Right lobe of liver (tissue), 6 donors: Measurements from ENCODE around the gene RAP1GAP2. TPM values are rescaled to one million over a fixed set of nuclear protein-coding genes. Genes with fewer than 3 reads are reported as not detected.
A peak's percentile ranks its signal among the peaks of the same experiment; 100 is the strongest.

Experiments used
- ATAC-seq, 4 donors: fragments of 200-7000 bp; cut with Tn5 transposase; one replicate each; pipeline ENCODE4 v1.9.1; 2020; ENCODE audit warnings: mild to moderate bottlenecking in 4 of 4, moderate library complexity in 4 of 4
- DNase-seq, 3 donors: peaks; one replicate each; pipeline ENCODE4 v3.0.0-alpha.2; 2020
- H3K27ac ChIP-seq, 3 donors: fragments of 200-600 bp; one replicate each; pipeline ENCODE4 v1.8.0; 2022
- H3K27me3 ChIP-seq, 2 donors: fragments of 200-600 bp; one replicate each; pipeline ENCODE4 v1.8.0; 2022
- H3K36me3 ChIP-seq, 4 donors: fragments of 200-600 bp; sonication (generic) in 1 of 4; one replicate each; pipeline versions ENCODE4 v1.5.1 to v1.8.0; 2017 to 2022; ENCODE audit warnings: control low read depth in 1 of 4
- H3K4me1 ChIP-seq, 4 donors: fragments of 200-600 bp; sonication (generic) in 1 of 4; one replicate each; pipeline versions ENCODE4 v1.5.1 to v1.8.0; 2017 to 2022; ENCODE audit warnings: control low read depth in 1 of 4
- H3K4me3 ChIP-seq, 3 donors: fragments of 200-600 bp; one replicate each; pipeline ENCODE4 v1.8.0; 2022
- H3K9me3 ChIP-seq, 4 donors: fragments of 200-600 bp; sonication (generic) in 1 of 4; one replicate each; pipeline versions ENCODE4 v1.5.1 to v1.8.0; 2017 to 2022; ENCODE audit warnings: control low read depth in 1 of 4
- CTCF ChIP-seq, 4 donors: fragments of 200-600 bp in 3 of 4; fragments of 450-650 bp in 1 of 4; IDR thresholded peaks; one replicate each; pipeline versions ENCODE4 v1.5.1 to v1.8.0; 2016 to 2022; ENCODE audit warnings: antibody characterized with exemption in 4 of 4, mild to moderate bottlenecking in 2 of 4
- POLR2A ChIP-seq: fragments of 450-650 bp; IDR thresholded peaks from one replicate; pipeline ENCODE4 v1.6.1; 2017; ENCODE audit warnings: antibody characterized with exemption, mild to moderate bottlenecking
- WGBS: methylation state at CpG from one replicate; pipeline ENCODE4 v1.1.6; 2018; ENCODE audit warnings: low coverage, low lambda C conversion rate; ENCODE audit not compliant: insufficient coverage; ENCODE audit errors: missing lambda C conversion rate; 5-methylcytosine and 5-hydroxymethylcytosine counted together
- intact Hi-C, 2 donors: fragments of 100-400 bp; cut with DNase I; formaldehyde crosslinking; loops; one replicate each; pipeline versions ENCODE4 v1.11.2 to v1.14.1; 2022
- total RNA-seq, 6 experiments: library from RNA; depleted of rRNA in 2 of 6; stranded (reverse); fragments of >200 nt in 2 of 6; fragmentation: NEBNext Ultra II Directional in 3 of 6; extraction: Animal tissue kit (Norgen Biotek cat#: 25700) in 3 of 6; gene quantifications; one replicate each; pipeline versions ENCODE4 v1.1.0 to v1.2.4, GENCODE V29; 2016 to 2023
- donor health status: DM: no; HTN: yes; CAD: no.
- donor health status: DM: no; HTN: no; CAD: no.
- donor health status: DM: no; HTN: no; CAD: no.
- donor health status: DM: no; HTN: yes; CAD: no.
- donor health status: DM: no; HTN: yes; CAD: no.

RAP1GAP2 gene
- total RNA-seq, 6 experiments from 2014 or later: 1.0 to 3.8 (median 1.8) TPM

GRCh38 chr17:2912754-2913153 is 116.5 kb downstream of the RAP1GAP2 start:
- no peak overlapping the region for H3K4me3 ChIP-seq
- no peak for TF ChIP-seq CTCF (IDR thresholded peaks at IDR 0.05)
- no peak for TF ChIP-seq POLR2A
- H3K4me1 ChIP-seq: no peaks in the 10 kb centered on the region
- H3K36me3 ChIP-seq: no peaks in the 10 kb centered on the region
- H3K27ac ChIP-seq: no peak overlapping the region
- ATAC-seq: no peak
- H3K9me3 ChIP-seq: no peaks in the 10 kb centered on the region
- intact Hi-C loops: no loop called here
- DNase-seq: no peak
- no peaks in the 10 kb centered on the region for H3K27me3 ChIP-seq

- H3K4me3 ChIP-seq: no peak overlapping the region
- intact Hi-C loops: no loop called here
- H3K27ac ChIP-seq: no peak overlapping the region
- no CpG with 5 or more reads among the region's 11 CpGs for WGBS
- H3K36me3 ChIP-seq: no peaks in the 10 kb centered on the region
- TF ChIP-seq POLR2A (no peak), CTCF (IDR thresholded peaks at IDR 0.05) (no peak)
- H3K4me1 ChIP-seq: no peaks in the 10 kb centered on the region
- H3K9me3 ChIP-seq: no peaks in the 10 kb centered on the region
- ATAC-seq (no peak), DNase-seq (no peak)
- H3K27me3 ChIP-seq: no peaks in the 10 kb centered on the region
Measured at GRCh38 chr17:2916461-2916860, 120.2 kb downstream of the RAP1GAP2 start.

GRCh38 chr17:2921443-2921842 is 125.2 kb downstream of the RAP1GAP2 start:
- intact Hi-C loops: loop anchor here in 1 of 2 donors (10.0 kb wide), 1 partner anchor 67 kb away; no protein-coding TSS in a partner anchor
- ATAC-seq: peak in 1 of 4 donors; percentile 29
- H3K4me1 ChIP-seq: no peaks in the 10 kb centered on the region
- H3K27ac ChIP-seq: no peak overlapping the region
- no peaks in the 10 kb centered on the region for H3K27me3 ChIP-seq
- TF ChIP-seq CTCF (IDR thresholded peaks at IDR 0.05) (no peak), POLR2A (no peak)
- H3K36me3 ChIP-seq: no peaks in the 10 kb centered on the region
- 27% methylated on average over 2 of the region's 18 CpGs for WGBS
- H3K4me3 ChIP-seq: no peak overlapping the region
- no peaks in the 10 kb centered on the region for H3K9me3 ChIP-seq
- DNase-seq: no peak

GRCh38 chr17:2924211-2924610 is 128.0 kb downstream of the RAP1GAP2 start:
- Histone ChIP-seq H3K4me3 (no peak overlapping the region), H3K27ac (no peak overlapping the region), H3K27me3 (no peaks in the 10 kb centered on the region), H3K9me3 (no peaks in the 10 kb centered on the region), H3K36me3 (no peaks in the 10 kb centered on the region), H3K4me1 (no peaks in the 10 kb centered on the region)
- DNase-seq (no peak), ATAC-seq (no peak)
- no peak for TF ChIP-seq POLR2A
- TF ChIP-seq CTCF (IDR thresholded peaks at IDR 0.05): no peak
- intact Hi-C loops: loop anchor here in 1 of 2 donors (10.0 kb wide), 1 partner anchor 69 kb away; no protein-coding TSS in a partner anchor
- 41% methylated on average over 10 of the region's 10 CpGs for WGBS

GRCh38 chr17:2925011-2925410 is 128.8 kb downstream of the RAP1GAP2 start:
- DNase-seq (no peak), ATAC-seq (no peak)
- Histone ChIP-seq H3K27ac (no peak overlapping the region), H3K4me1 (no peaks in the 10 kb centered on the region), H3K9me3 (no peaks in the 10 kb centered on the region), H3K27me3 (no peaks in the 10 kb centered on the region), H3K4me3 (no peak overlapping the region), H3K36me3 (no peaks in the 10 kb centered on the region)
- whole genome bisulfite sequencing: 66% methylated on average over 8 of the region's 8 CpGs
- TF ChIP-seq CTCF (IDR thresholded peaks at IDR 0.05) (no peak), POLR2A (no peak)
- intact Hi-C loops: loop anchor here in 1 of 2 donors (10.0 kb wide), 1 partner anchor 70 kb away; no protein-coding TSS in a partner anchor
